HFFc6 (cell line): ENCODE results near the gene DBP. TPM values are rescaled to one million over a fixed set of nuclear protein-coding genes. Genes with fewer than 3 reads are reported as not detected.

Experiments used
- DNase-seq: peaks from one replicate; pipeline ENCODE4 v3.0.0-alpha.2; 2018
- H3K27ac Mint-ChIP-seq: 2 replicates; pipeline ENCODE4 v1.8.0; 2020; ENCODE audit warnings: mild to moderate bottlenecking, mixed read lengths
- H3K27me3 Mint-ChIP-seq: 2 replicates; pipeline ENCODE4 v1.8.0; 2021; ENCODE audit warnings: mild to moderate bottlenecking, moderate library complexity, mixed read lengths; ENCODE audit not compliant: insufficient read depth
- H3K36me3 Mint-ChIP-seq: 2 replicates; pipeline ENCODE4 v1.8.0; 2021; ENCODE audit warnings: low read depth, mixed read lengths
- H3K4me1 Mint-ChIP-seq: 2 replicates; pipeline ENCODE4 v1.8.0; 2020; ENCODE audit warnings: low read depth, mixed read lengths
- H3K4me3 Mint-ChIP-seq: 2 replicates; pipeline ENCODE4 v1.8.0; 2020; ENCODE audit warnings: mild to moderate bottlenecking, moderate library complexity, mixed read lengths
- H3K9me3 Mint-ChIP-seq: 2 replicates; pipeline ENCODE4 v1.8.0; 2020; ENCODE audit warnings: mild to moderate bottlenecking, mixed read lengths
- CTCF ChIP-seq: fragments of 200-600 bp; sonication (generic); IDR thresholded peaks from 2 replicates; pipeline ENCODE4 v1.5.0; 2021; ENCODE audit warnings: antibody characterized with exemption, mild to moderate bottlenecking
- total RNA-seq, 6 experiments: library from RNA; stranded (reverse); fragmentation: NEBNext Ultra II Directional; extraction: Animal tissue kit (Norgen Biotek cat#: 25700); gene quantifications; 2 replicates in 1 of 6; 3 replicates in 5 of 6; pipeline ENCODE4 v1.2.3, GENCODE V29; 2021

Gene DBP
- total RNA-seq, 6 experiments from 2014 or later: 3.8 to 5.7 (median 4.4) TPM

GRCh38 chr19:48670699-48671445, 33.7 kb upstream of the DBP start:
- H3K27me3 Mint-ChIP-seq: peaks cover 9% of the 10 kb centered on the region
- no peak for DNase-seq
- TF ChIP-seq CTCF: no peak
- no peak overlapping the region for H3K27ac Mint-ChIP-seq
- H3K4me1 Mint-ChIP-seq: peaks cover 8% of the 10 kb centered on the region; the same call in 1 of the 2 replicates
- H3K4me3 Mint-ChIP-seq: no peak overlapping the region
- H3K9me3 Mint-ChIP-seq: peaks cover 5% of the 10 kb centered on the region; the same call in 1 of the 2 replicates
- no peaks in the 10 kb centered on the region for H3K36me3 Mint-ChIP-seq

GRCh38 chr19:48669903-48670668, 32.9 kb upstream of the DBP start:
- H3K27me3 Mint-ChIP-seq: peaks cover 11% of the 10 kb centered on the region
- no peaks in the 10 kb centered on the region for H3K36me3 Mint-ChIP-seq
- peaks cover 2% of the 10 kb centered on the region; the same call in 1 of the 2 replicates for H3K4me1 Mint-ChIP-seq
- H3K9me3 Mint-ChIP-seq: peaks cover 5% of the 10 kb centered on the region; the same call in 1 of the 2 replicates
- H3K27ac Mint-ChIP-seq: no peak overlapping the region
- no peak overlapping the region for H3K4me3 Mint-ChIP-seq
- no peak for TF ChIP-seq CTCF
- DNase-seq: no peak

GRCh38 chr19:48668761-48669160, 31.6 kb upstream of the DBP start:
- no peak for DNase-seq
- no peaks in the 10 kb centered on the region for H3K36me3 Mint-ChIP-seq
- peaks cover 5% of the 10 kb centered on the region; the same call in 1 of the 2 replicates for H3K9me3 Mint-ChIP-seq
- H3K4me1 Mint-ChIP-seq: no peaks in the 10 kb centered on the region
- no peak overlapping the region for H3K4me3 Mint-ChIP-seq
- no peak overlapping the region for H3K27ac Mint-ChIP-seq
- TF ChIP-seq CTCF: no peak
- peaks cover 10% of the 10 kb centered on the region for H3K27me3 Mint-ChIP-seq

GRCh38 chr19:48668332-48668731, 31.2 kb upstream of the DBP start:
- Mint-ChIP-seq H3K4me1 (no peaks in the 10 kb centered on the region), H3K9me3 (peaks cover 5% of the 10 kb centered on the region; the same call in 1 of the 2 replicates), H3K4me3 (no peak overlapping the region), H3K36me3 (no peaks in the 10 kb centered on the region), H3K27ac (no peak overlapping the region), H3K27me3 (peaks cover 10% of the 10 kb centered on the region)
- no peak for TF ChIP-seq CTCF
- DNase-seq: no peak

GRCh38 chr19:48665786-48666185, 28.6 kb upstream of the DBP start:
- Mint-ChIP-seq H3K27ac (no peak overlapping the region), H3K36me3 (no peaks in the 10 kb centered on the region), H3K9me3 (peaks cover 5% of the 10 kb centered on the region; the same call in 1 of the 2 replicates), H3K4me3 (no peak overlapping the region), H3K27me3 (peaks cover 9% of the 10 kb centered on the region), H3K4me1 (peaks cover 4% of the 10 kb centered on the region)
- DNase-seq: no peak
- TF ChIP-seq CTCF: no peak
